GM18907 (cell line): ENCODE measurements around the gene MLANA.

ENCODE experiments used
- ATAC-seq: cut with Tn5 transposase; IDR thresholded peaks from one replicate; pipeline ENCODE4 v1.9.1; 2021; ENCODE audit warnings: mild to moderate bottlenecking, moderate library complexity; ENCODE audit not compliant: unreplicated experiment

The MLANA gene

GRCh38 chr9:5890641-5891040 lies at the start of gene MLANA:
Gene MLANA (plus strand): TSS chr9:5890889. CDS start chr9:5892475, 1,586 bp downstream.
- no peak for ATAC-seq

- no peak for ATAC-seq
Measured at GRCh38 chr9:5841771-5842573, 48.7 kb upstream of the MLANA start.

DNA sequence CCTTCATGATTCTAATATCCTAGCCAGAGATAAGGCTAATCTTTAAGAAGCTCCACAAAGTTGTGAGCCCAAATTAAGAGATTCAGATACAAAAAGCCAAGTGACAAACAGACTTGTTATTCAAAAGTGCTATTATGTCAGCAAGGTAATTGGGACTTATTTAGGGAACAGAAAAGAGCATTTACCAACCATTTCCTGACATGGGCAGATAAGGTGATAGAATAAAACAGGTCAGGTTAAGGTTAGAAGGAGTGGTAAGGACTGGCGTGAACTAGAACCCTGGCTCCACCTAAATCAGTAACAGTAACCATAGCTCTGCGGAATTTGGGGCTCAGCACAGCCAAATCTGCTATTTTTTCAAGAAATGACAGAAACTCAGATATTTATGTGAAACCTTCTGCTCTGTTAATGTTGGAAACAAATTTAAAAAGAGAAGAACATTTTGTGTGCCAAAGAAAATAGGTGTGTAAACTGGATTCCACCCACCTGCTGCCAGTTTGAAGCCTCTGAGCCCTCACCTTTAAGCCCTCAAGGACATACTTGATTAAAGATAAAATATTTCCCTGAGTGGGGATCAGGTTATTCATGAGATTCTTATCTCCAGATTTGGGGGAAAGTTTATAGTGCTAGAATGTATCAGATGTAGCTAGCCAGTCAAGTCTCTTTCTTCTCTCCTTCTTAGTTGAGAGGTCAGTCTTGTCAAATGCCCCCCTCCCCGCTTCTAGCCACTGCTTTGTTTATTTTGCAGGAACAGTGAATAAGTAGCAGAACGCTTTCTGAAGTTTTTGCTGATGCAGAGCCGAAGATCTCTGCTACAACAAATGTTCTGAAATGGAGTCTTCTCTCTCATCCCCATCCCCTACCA lies 47.5 kb upstream of the MLANA start:
- no peak for ATAC-seq

- ATAC-seq, result no peak
Measured at GRCh38 chr9:5843794-5844471, 46.8 kb upstream of the MLANA start.

- no peak for ATAC-seq
Measured at GRCh38 chr9:5845157-5845531, 45.5 kb upstream of the MLANA start.

GRCh38 chr9:5846096-5846495 lies 44.6 kb upstream of the MLANA start:
- no peak for ATAC-seq

- no peak for ATAC-seq
Measured at GRCh38 chr9:5846501-5846921, 44.2 kb upstream of the MLANA start.

DNA sequence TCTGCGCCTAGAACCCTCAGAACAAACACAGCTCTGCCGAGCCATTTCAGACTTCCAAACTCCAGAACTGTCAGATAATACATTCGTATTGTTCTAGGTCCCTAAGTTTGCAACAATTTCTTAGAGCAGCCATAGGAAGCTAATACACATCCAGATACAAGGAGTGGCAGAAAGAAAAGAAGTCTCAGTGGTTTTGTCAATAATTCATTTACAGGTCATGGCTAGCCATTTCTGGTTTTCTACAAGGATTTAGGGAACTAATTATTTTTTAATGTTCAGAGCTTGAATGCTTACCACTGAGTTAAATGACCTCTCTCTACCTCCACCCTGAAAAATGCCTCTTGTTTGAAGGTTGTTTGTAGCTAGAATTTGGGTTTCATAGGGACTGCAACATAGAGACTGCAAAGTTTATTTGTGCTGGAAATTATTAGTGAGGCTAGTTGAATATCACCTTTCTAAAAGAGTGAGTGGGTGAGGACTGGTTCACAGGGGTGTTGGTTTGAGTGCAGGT lies 42.3 kb upstream of the MLANA start:
- ATAC-seq, result peak; percentile 37

GRCh38 chr9:5850724-5851122 lies 40.0 kb upstream of the MLANA start:
- ATAC-seq, result no peak

- peak; percentile 91 for ATAC-seq
Measured at GRCh38 chr9:5851445-5851844, 39.2 kb upstream of the MLANA start.

- no peak for ATAC-seq
Measured at GRCh38 chr9:5852987-5853386, 37.7 kb upstream of the MLANA start.

GRCh38 chr9:5853617-5854016 lies 37.1 kb upstream of the MLANA start:
- no peak for ATAC-seq

DNA sequence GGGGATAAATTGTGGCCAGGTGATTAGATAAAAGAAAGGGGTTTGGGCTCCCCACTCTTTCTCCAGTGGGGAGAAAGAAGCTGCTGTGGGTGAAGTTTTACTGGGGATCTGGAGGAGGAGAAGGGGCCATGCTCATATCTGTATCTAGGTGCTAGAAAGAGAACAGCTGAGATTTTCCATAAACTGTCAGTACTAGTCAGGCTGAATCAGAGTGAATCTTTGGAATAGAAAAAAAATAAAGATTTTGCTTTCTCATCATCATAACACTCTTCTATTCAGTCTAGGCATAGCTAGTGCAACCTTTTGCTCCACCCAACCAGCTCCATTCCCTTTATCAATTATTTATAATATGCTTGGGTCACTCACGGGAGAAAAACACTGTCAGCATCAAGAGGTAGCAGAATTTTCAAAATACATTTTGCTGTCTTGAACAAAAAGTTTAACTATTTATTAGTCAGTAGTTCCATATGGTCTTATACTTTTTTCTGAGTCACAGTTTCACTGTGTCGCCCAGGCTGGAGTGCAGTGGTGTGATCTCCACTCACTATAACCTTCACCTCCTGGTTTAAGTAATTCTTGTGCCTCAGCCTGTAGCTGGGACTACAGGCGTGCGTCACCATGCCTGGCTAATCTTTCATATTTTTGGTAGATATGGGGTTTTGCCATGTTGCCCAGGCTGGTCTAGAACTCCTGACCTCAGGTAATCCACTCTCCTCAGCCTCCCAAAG lies 36.5 kb upstream of the MLANA start:
- no peak for ATAC-seq

DNA sequence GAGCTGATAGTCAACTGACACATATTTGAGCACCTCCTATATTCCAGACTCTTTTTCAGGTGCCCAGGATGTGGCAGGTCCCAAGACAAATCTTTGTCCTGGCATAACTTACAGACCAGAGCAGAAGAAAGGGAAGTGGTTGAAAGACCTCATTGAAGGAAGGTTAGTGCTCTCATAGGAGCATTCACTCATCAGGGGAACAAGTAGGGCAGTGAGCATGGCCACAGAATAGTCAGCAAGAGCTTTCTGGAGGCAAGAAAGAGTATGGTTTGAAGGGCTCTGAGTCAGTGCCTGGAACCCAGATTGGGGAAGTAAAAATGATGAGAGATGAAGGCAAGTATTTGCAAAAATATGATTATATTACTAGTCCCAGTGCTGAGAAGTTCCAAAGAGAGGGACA lies 32.8 kb upstream of the MLANA start:
- ATAC-seq, result no peak

GRCh38 chr9:5858833-5859232 lies 31.9 kb upstream of the MLANA start:
- ATAC-seq, result no peak

GRCh38 chr9:5863092-5863746 lies 27.5 kb upstream of the MLANA start:
- ATAC-seq, result no peak

- no peak for ATAC-seq
Measured at GRCh38 chr9:5864446-5864845, 26.2 kb upstream of the MLANA start.

GRCh38 chr9:5866272-5866671 lies 24.4 kb upstream of the MLANA start:
- no peak for ATAC-seq

GRCh38 chr9:5866685-5867084 lies 24.0 kb upstream of the MLANA start:
- no peak for ATAC-seq

DNA sequence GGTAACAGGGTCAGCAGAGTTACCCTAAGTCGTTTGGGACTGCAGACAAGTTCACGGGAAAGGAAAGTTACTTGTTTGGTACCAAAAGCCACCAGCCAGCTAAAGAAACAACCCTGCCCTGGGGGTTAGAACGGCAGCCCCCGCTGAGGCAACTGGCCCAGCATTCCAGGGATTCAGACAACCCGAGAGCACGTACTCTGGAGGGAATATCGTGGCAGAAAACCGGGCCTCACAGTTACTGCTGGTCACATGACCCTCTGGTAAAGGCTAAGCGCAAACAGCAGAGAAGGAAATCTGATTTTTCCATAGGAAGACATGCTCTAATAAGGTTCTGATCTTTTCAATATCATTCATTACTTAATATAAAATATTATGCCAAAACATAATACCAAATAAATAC lies 22.5 kb upstream of the MLANA start:
- ATAC-seq, result no peak
